Left hindlimb (tissue), 1 donor: ENCODE data around the gene ZEB2.

ENCODE experiments used
- DNase-seq: peaks from one replicate; pipeline ENCODE4 v3.0.0-alpha.2; 2018

ZEB2 gene

GRCh38 chr2:144468823-144469595 lies 50.9 kb downstream of the ZEB2 start:
- DNase-seq: no peak

- no peak for DNase-seq
Observed at GRCh38 chr2:144467502-144468137, 52.3 kb downstream of the ZEB2 start.

- no peak for DNase-seq
Observed at GRCh38 chr2:144466637-144467036, 53.3 kb downstream of the ZEB2 start.

- no peak for DNase-seq
Observed at GRCh38 chr2:144465749-144466148, 54.2 kb downstream of the ZEB2 start.

GRCh38 chr2:144464730-144465129 lies 55.2 kb downstream of the ZEB2 start:
- DNase-seq: no peak

GRCh38 chr2:144463266-144463665 lies 56.7 kb downstream of the ZEB2 start:
- DNase-seq: no peak

GRCh38 chr2:144462266-144462665 lies 57.7 kb downstream of the ZEB2 start:
- DNase-seq: no peak

- DNase-seq: peak; percentile 46
Observed at GRCh38 chr2:144461308-144461766, 58.6 kb downstream of the ZEB2 start.

GRCh38 chr2:144460727-144461307 lies 59.1 kb downstream of the ZEB2 start:
- no peak for DNase-seq

GRCh38 chr2:144459937-144460336 lies 60.0 kb downstream of the ZEB2 start:
- DNase-seq: no peak

GRCh38 chr2:144459286-144459685 lies 60.6 kb downstream of the ZEB2 start:
- no peak for DNase-seq

GRCh38 chr2:144458541-144458940 lies 61.4 kb downstream of the ZEB2 start:
- DNase-seq: no peak

GRCh38 chr2:144456680-144457079 lies 63.2 kb downstream of the ZEB2 start:
- no peak for DNase-seq

- no peak for DNase-seq
Observed at GRCh38 chr2:144455987-144456386, 63.9 kb downstream of the ZEB2 start.

GRCh38 chr2:144454466-144455287 lies 65.2 kb downstream of the ZEB2 start:
- no peak for DNase-seq

- DNase-seq: no peak
Observed at GRCh38 chr2:144453486-144454158, 66.3 kb downstream of the ZEB2 start.

- no peak for DNase-seq
Observed at GRCh38 chr2:144452989-144453336, 67.0 kb downstream of the ZEB2 start.

- no peak for DNase-seq
Observed at GRCh38 chr2:144452169-144452988, 67.5 kb downstream of the ZEB2 start.

- DNase-seq: no peak
Observed at GRCh38 chr2:144451443-144451842, 68.5 kb downstream of the ZEB2 start.

GRCh38 chr2:144449028-144449406 lies 70.9 kb downstream of the ZEB2 start:
- DNase-seq: no peak

- DNase-seq: no peak
Observed at GRCh38 chr2:144448389-144449027, 71.4 kb downstream of the ZEB2 start.
